CD4-positive, alpha-beta T cell treated with Interleukin-4 for 4 hours (primary cell): Measurements from ENCODE around the gene MSI2.
"Not testable (repeated sequence)": the region's sequence is repeated elsewhere in the genome, so short reads cannot be mapped to it uniquely, and the experiment has no call there.

Source experiments
- DNase-seq: peaks from one replicate; pipeline ENCODE4 v3.0.0-alpha.2; 2020

MSI2 gene

DNA sequence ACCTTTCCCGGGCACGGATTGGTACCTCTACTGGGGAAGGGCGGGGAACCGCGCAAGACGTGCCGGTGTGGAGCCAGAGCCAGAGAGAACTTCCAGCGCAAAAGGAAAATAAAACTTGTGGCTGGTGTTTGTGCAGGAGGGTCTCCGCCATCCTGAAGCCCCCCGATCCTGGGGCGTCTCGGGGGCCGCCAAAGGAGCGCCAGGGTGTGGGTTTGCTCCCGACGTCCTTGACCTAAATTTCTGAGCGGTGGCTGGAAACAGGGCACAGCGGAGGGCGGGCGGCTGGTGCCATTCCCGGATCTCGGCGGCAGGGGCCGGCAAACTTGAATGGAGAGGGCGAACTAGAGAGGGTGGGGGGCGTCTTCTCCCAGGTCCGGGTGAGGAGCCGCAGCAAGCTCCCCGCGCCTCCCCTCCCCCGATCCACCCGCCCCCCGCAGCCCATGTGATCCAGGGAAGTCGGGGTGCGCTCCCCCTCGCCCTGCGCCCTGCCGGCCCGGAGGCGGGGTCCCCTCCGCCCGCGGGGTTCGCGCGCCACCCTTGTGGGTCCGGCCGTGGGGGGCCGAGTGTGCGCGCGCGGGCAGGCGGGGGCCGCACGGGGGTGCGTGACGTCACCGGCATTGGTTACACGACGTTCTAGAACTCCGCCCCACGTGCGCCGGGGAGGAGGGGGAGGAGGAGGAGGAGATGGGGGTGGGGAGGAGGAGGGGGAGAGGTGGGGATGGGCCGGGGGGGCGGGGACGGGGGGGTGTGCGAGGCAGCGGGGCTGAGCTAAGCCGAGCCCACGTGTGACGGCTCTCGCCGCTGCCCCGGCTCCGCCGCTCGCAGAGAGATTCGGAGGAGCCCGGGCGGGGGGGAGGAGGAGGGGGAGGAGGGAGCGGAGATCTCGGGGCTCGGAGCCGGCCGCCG lies at the start of gene MSI2:
Gene MSI2, plus strand, starts transcription at position 748 of the 906 bp plus-strand sequence. CDS start 220 bp downstream, outside the sequence.
- peak; percentile 92 for DNase-seq

GRCh38 chr17:57206928-57207327 lies 49.4 kb upstream of the MSI2 start:
- DNase-seq = no peak

DNA sequence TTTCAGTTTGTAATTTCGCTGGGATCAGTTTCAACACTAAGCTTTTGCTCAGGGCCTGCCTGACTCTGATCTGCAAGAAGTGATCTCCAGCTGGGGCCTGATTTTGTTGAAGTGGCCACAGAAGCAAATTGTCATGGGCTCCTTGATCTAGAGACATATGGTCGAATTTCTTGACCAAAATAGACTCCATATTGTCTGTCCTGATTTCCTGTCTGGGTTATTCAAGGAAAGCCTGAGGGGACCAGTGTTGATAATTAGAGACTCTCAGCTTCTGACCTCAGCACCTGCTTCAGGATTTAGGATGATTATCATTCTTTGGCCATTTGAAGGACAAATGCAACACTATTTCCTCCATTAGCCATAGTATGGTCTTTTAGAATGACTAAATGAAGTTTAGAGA lies 48.9 kb upstream of the MSI2 start:
- DNase-seq = no peak

- no peak for DNase-seq
Measured at GRCh38 chr17:57210224-57210553, 46.1 kb upstream of the MSI2 start.

DNA sequence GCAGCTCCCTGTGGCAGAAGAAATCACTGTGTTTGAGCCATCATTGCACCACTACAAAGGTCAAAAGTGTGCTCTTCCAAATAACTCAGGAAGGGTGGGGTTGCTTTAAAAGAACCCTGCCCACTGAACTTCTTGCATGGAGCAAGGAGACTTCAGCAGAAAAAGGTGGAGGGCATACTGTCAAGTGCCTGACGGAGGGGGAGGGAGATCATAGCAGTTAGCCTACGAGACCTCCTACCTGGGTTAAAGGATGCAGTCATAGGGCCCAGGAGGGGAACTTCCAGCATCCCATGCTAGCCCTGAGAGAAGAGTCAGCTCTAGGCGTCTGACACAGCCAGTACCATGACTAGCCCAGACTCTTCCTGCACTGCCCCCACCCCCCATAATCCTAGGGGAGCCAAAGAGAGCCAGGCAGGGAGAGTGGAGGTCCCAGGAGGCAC lies 45.3 kb upstream of the MSI2 start:
- DNase-seq = no peak

- DNase-seq = no peak
Measured at GRCh38 chr17:57211543-57211942, 44.8 kb upstream of the MSI2 start.

GRCh38 chr17:57213180-57213825 lies 43.0 kb upstream of the MSI2 start:
- DNase-seq = no peak

GRCh38 chr17:57215317-57215716 lies 41.0 kb upstream of the MSI2 start:
- DNase-seq = no peak

DNA sequence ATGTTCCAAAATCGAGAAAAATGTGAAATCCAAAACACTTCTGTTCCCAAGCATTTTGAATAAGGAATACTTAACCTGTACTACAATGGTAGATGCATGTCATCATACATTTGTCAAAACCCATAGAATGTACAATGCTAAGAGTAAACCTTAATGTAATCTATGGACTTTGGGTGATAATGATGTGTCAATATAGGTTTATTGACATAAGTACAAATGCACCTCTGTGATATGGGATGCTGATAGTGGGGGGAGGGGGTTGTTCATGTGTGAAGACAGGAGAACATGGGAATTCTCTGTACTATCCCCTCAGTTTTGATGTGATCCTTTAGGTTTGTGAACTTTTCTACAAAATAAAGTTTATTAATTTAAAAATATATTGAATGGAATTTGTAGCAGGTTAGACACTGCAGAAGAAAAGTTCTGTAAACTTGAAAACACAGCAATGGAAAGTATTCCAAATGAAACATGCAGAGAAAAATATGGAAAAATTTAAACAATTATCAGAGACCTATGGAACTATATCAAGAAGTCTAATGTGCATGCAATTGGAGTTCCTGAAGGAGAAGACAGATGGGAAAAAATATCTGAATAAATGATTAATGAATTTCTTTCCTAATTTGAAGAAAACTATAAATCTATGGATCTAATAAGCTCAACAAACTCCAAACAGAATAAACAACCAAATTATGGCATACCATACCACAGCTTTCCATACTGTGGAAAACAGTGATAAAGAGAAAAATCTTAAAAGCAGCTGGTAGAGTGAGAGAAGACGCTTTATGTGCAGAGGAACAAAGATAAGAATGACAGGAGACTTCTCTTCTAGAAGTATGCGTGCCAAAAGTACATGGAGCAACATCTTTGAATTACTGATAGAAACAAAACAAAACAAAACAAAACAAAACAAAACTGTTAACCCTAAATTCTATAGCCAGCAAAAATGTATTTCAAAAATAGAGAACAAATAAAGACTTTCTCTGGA lies 34.7 kb upstream of the MSI2 start:
- no peak for DNase-seq

- DNase-seq = not testable (repeated sequence)
Measured at GRCh38 chr17:57222422-57222821, 33.9 kb upstream of the MSI2 start.

DNA sequence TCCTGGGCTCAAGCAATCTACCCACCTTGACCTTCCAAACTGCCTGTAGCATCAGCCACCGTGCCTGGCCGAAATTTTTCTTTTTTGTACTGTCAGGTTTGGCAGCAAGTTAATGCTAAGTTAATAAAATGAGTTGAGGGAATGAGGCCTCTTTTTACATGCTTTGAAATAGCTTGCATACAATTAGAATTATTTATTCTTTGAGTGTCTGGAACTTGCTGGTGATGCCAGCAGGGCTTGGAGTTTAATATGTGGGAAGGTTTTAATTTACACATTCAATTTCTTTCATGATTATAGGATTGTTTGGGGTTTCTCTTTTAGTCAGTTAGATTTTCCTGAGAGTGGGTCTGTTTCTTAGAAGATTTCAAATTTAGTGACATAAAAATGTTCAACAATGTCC lies 31.2 kb upstream of the MSI2 start:
- no peak for DNase-seq

DNA sequence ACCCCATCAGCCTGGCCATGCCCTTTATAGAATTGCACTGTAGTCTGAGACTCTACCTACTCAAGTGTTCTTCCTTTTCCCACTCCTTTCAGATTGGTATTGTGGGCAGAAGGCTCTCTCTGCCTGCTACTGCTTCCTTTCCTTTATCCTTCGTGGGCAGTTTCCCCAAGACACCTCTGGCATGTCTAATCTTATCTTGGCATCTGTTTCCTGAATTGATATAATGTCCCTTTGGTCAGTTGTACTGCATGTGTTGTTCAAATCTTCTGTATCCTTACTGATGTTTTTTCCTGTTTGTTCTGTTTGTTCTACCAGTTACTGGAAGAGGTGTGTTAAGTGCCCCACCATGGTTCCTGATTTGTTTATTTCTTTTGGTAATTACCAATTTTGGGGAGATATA lies 29.5 kb upstream of the MSI2 start:
- no peak for DNase-seq

DNA sequence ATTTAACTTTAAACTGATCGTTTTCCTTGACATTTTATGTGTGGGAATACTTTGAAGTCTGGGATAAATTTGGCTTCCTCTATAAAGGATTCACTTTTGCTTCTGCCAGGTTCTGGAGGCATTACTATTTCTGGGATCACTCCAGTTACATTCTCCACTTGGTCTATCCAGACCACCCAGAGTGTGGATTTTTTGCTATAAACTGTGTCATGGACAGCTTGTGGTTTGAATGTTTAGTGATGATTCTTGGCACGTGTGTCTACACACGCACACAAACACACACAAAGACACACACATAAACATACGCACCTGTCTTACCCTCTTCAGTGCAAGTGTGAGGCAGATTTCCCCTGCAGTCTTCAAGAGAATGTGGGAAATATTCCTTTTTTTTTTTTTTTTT lies 27.4 kb upstream of the MSI2 start:
- no peak for DNase-seq

- no peak for DNase-seq
Measured at GRCh38 chr17:57234061-57234738, 22.1 kb upstream of the MSI2 start.

GRCh38 chr17:57234739-57235092 lies 21.6 kb upstream of the MSI2 start:
- DNase-seq = no peak

- DNase-seq = no peak
Measured at GRCh38 chr17:57235124-57235523, 21.2 kb upstream of the MSI2 start.

- DNase-seq = no peak
Measured at GRCh38 chr17:57236686-57237299, 19.5 kb upstream of the MSI2 start.

- no peak for DNase-seq
Measured at GRCh38 chr17:57240648-57241047, 15.7 kb upstream of the MSI2 start.

- no peak for DNase-seq
Measured at GRCh38 chr17:57242148-57242547, 14.2 kb upstream of the MSI2 start.

GRCh38 chr17:57243171-57243622 lies 13.1 kb upstream of the MSI2 start:
- DNase-seq = peak; percentile 72

DNA sequence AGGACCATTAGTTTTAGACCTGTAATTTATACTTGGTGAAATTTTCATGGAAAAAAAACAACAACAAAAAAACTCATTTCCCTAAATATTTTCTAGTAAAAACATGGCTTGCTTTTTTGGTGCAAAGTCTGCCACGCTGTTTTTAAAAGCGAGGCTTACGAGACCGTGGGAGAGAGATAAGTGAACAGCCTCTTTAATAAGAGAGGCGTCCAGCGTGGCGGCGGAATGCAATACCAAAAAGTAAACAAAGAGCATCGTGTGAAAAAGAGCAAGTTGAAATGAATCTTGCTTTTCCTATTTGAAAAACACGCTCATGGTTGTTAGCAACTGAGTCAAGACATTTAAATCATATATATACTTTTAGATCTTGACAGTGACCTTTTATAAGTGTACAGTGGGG lies 10.5 kb upstream of the MSI2 start:
- no peak for DNase-seq

GRCh38 chr17:57246257-57246656 lies 10.1 kb upstream of the MSI2 start:
- DNase-seq = no peak
